A549 (cell line): ENCODE results near the gene CDYL. TPM values are rescaled to one million over a fixed set of nuclear protein-coding genes. Genes with fewer than 3 reads are reported as not detected.

Source experiments
- ATAC-seq, 2 experiments: fragments of 200-7000 bp in 1 of 2; fragments of >200 bp in 1 of 2; cut with Nextera tagmentation in 1 of 2; cut with Tn5 transposase in 1 of 2; 3 replicates each; pipeline versions ENCODE4 v1.8.0 to v1.9.1; 2018 to 2020; ENCODE audit warnings: mild to moderate bottlenecking in 1 of 2, moderate library complexity in 1 of 2
- CTCF ChIA-PET: fragments of 300-600 bp; sonication (Branson Sonifier 250); formaldehyde crosslinking; extraction: SDS; loops from one replicate; lab custom pipeline; 2021; ENCODE audit warnings: antibody characterized with exemption, inconsistent platforms; lab: Yijun Ruan, JAX
- POLR2A ChIA-PET: fragments of 350-600 bp; formaldehyde crosslinking; extraction: SDS; loops from one replicate; lab custom pipeline; 2021; ENCODE audit warnings: antibody characterized with exemption, inconsistent platforms; lab: Yijun Ruan, JAX
- DNase-seq, 2 experiments: peaks; one replicate each; pipeline versions ENCODE4 v3.0.0 to v3.0.0-alpha.2; 2011 to 2016; ENCODE audit warnings: low read depth in 1 of 2, low spot score in 1 of 2
- FAIRE-seq: peaks from 2 replicates; lab custom pipeline; 2011; peaks lifted over from hg19 to GRCh38; lab: Jason Lieb, UNC
- H3K27ac ChIP-seq, 2 experiments: fragments of >200 bp; sonication (Bioruptor Twin); formaldehyde crosslinking; 3 replicates each; pipeline ENCODE4 v1.5.1; 2016 to 2017
- H3K4me1 ChIP-seq: fragments of >200 bp; sonication (Bioruptor Twin); formaldehyde crosslinking; 3 replicates; pipeline ENCODE4 v1.6.1; 2016
- H3K4me2 ChIP-seq: fragments of >200 bp; sonication (Bioruptor Twin); formaldehyde crosslinking; 3 replicates; pipeline ENCODE4 v1.6.1; 2016
- H3K4me3 ChIP-seq: fragments of >200 bp; sonication (Bioruptor Twin); formaldehyde crosslinking; 3 replicates; pipeline ENCODE4 v1.5.1; 2016
- H3K9me3 ChIP-seq: fragments of >200 bp; sonication (Bioruptor Twin); formaldehyde crosslinking; 3 replicates; pipeline ENCODE4 v1.6.1; 2016
- ATOH8 ChIP-seq: fragments of 250-450 bp; sonication (Bioruptor Pico); IDR thresholded peaks from 2 replicates; pipeline ENCODE4 v1.5.0; 2020; ENCODE audit warnings: low read depth, mild to moderate bottlenecking, moderate library complexity
- BCL3 ChIP-seq: fragments of >200 bp; sonication (Bioruptor Twin); formaldehyde crosslinking; IDR thresholded peaks from 3 replicates; pipeline ENCODE4 v1.6.1; 2016
- BHLHE40 ChIP-seq: IDR thresholded peaks from 2 replicates; pipeline ENCODE4 v1.6.1; 2012; ENCODE audit warnings: low read depth, low read length, inconsistent platforms
- CBX2 ChIP-seq: fragments of 200-600 bp; sonication (generic); IDR thresholded peaks from 2 replicates; pipeline ENCODE4 v1.6.1; 2016; ENCODE audit warnings: low read depth, mild to moderate bottlenecking, borderline replicate concordance
- FOSL2 ChIP-seq, 2 experiments: fragments of 450-650 bp in 1 of 2; fragments of >200 bp in 1 of 2; sonication (Bioruptor Twin) in 1 of 2; formaldehyde crosslinking; IDR thresholded peaks; 2 replicates each; pipeline versions ENCODE4 v1.5.0 to v1.6.1; 2016 to 2020; ENCODE audit warnings: mild to moderate bottlenecking in 1 of 2, moderate library complexity in 1 of 2
- HES2 ChIP-seq: fragments of >200 bp; sonication (Bioruptor Twin); formaldehyde crosslinking; IDR thresholded peaks from 2 replicates; pipeline ENCODE4 v1.6.1; 2016
- HEYL ChIP-seq: fragments of 250-450 bp; sonication (Bioruptor Pico); IDR thresholded peaks from 2 replicates; pipeline ENCODE4 v1.8.0; 2021; ENCODE audit warnings: mild to moderate bottlenecking, moderate library complexity
- HMGXB4 ChIP-seq: fragments of 250-450 bp; sonication (Bioruptor Pico); IDR thresholded peaks from 2 replicates; pipeline ENCODE4 v1.5.0; 2021; ENCODE audit warnings: mild to moderate bottlenecking, moderate library complexity, borderline replicate concordance
- JUNB ChIP-seq: fragments of >200 bp; sonication (Bioruptor Twin); formaldehyde crosslinking; IDR thresholded peaks from 2 replicates; pipeline ENCODE4 v1.6.1; 2016
- KDM5A ChIP-seq: fragments of 200-600 bp; sonication (generic); IDR thresholded peaks from 2 replicates; pipeline ENCODE4 v1.6.1; 2016; ENCODE audit warnings: antibody characterized with exemption, mild to moderate bottlenecking
- MAX ChIP-seq: IDR thresholded peaks from 2 replicates; pipeline ENCODE4 v1.6.1; 2012
- NR3C1 ChIP-seq: fragments of >200 bp; sonication (Bioruptor Twin); formaldehyde crosslinking; IDR thresholded peaks from 3 replicates; pipeline ENCODE4 v1.6.1; 2017
- PBX3 ChIP-seq: IDR thresholded peaks from 2 replicates; pipeline ENCODE4 v1.6.1; 2012
- REST ChIP-seq: fragments of 200-600 bp; sonication (generic); IDR thresholded peaks from 2 replicates; pipeline ENCODE4 v1.6.1; 2016; ENCODE audit warnings: antibody characterized with exemption, mild to moderate bottlenecking, moderate library complexity
- SMC3 ChIP-seq: fragments of >200 bp; sonication (Bioruptor Twin); formaldehyde crosslinking; IDR thresholded peaks from 3 replicates; pipeline ENCODE4 v1.6.1; 2018; ENCODE audit warnings: inconsistent platforms
- TFCP2L1 ChIP-seq: fragments of 250-450 bp; sonication (Bioruptor Pico); IDR thresholded peaks from 2 replicates; pipeline ENCODE4 v1.5.0; 2021; ENCODE audit warnings: mild to moderate bottlenecking
- WGBS: methylation state at CpG from one replicate; pipeline ENCODE4 v1.1.6; 2017; ENCODE audit errors: missing lambda C conversion rate; 5-methylcytosine and 5-hydroxymethylcytosine counted together
- polyA plus RNA-seq, 4 experiments: library from polyadenylated mRNA; depleted of rRNA in 3 of 4; stranded (reverse); fragments of >200 nt; fragmentation: RNase III in 1 of 4; extraction: RNeasy Plus Mini Kit Qiagen cat#74134 plus additional on column Dnase treatment in 1 of 4; gene quantifications; 2 replicates in 3 of 4; 3 replicates in 1 of 4; pipeline ENCODE4 v1.2.3, GENCODE V29; 2011 to 2017

CDYL gene
- polyA plus RNA-seq, 2 of the 4 experiments (the other 2 are of a cell fraction), result 18.6 to 42.7 TPM

- ChIA-PET CTCF (no interaction called here), POLR2A (no interaction called here)
- TF ChIP-seq HEYL (CRISPR knock-in tag) (no peak), JUNB (no peak), TFCP2L1 (CRISPR knock-in tag) (no peak)
- ATAC-seq, result no peak
- no peak for DNase-seq
- no peak overlapping the region for H3K4me2 ChIP-seq
- H3K4me3 ChIP-seq, result no peak overlapping the region
- no peak for FAIRE-seq
- peaks cover 19% of the 10 kb centered on the region for H3K4me1 ChIP-seq
- no peaks in the 10 kb centered on the region for H3K9me3 ChIP-seq
- 90% methylated on average over 2 of the region's 3 CpGs for WGBS
- no peak overlapping the region for H3K27ac ChIP-seq
Observed at GRCh38 chr6:4883298-4883697, 107.1 kb downstream of the CDYL start.

GRCh38 chr6:4884646-4885340 is 108.6 kb downstream of the CDYL start:
- no peak overlapping the region for H3K4me3 ChIP-seq
- 91% methylated on average over 7 of the region's 7 CpGs for WGBS
- ATAC-seq (no peak), DNase-seq (no peak), FAIRE-seq (no peak)
- H3K4me1 ChIP-seq, result peaks cover 17% of the 10 kb centered on the region
- TF ChIP-seq BHLHE40 (no peak), MAX (no peak), SMC3 (no peak), TFCP2L1 (CRISPR knock-in tag) (no peak), PBX3 (no peak), REST (no peak), BCL3 (no peak)
- H3K9me3 ChIP-seq, result no peaks in the 10 kb centered on the region
- no peak overlapping the region for H3K27ac ChIP-seq
- H3K4me2 ChIP-seq, result no peak overlapping the region
- ChIA-PET CTCF (interaction anchor here (0.5 to 0.6 kb wide), 2 partner anchors 114 to 597 kb away, joined by 3 to 4 read pairs; no protein-coding TSS in a partner anchor), POLR2A (no interaction called here)

- FAIRE-seq (no peak), ATAC-seq (no peak)
- H3K9me3 ChIP-seq, result no peaks in the 10 kb centered on the region
- ChIA-PET POLR2A (no interaction called here), CTCF (interaction anchor here (0.9 kb wide), 1 partner anchor 37 kb away, joined by 3 read pairs; no protein-coding TSS in a partner anchor)
- H3K4me2 ChIP-seq, result no peak overlapping the region
- H3K4me1 ChIP-seq, result peaks cover 11% of the 10 kb centered on the region
- WGBS, result 75% methylated on average over 4 of the region's 4 CpGs
- H3K27ac ChIP-seq, result no peak overlapping the region
- no peak overlapping the region for H3K4me3 ChIP-seq
- TF ChIP-seq CBX2, result no peak
- no peak for TF ChIP-seq NR3C1
- no peak for TF ChIP-seq HEYL (CRISPR knock-in tag)
- no peak for TF ChIP-seq HMGXB4 (CRISPR knock-in tag)
- no peak for TF ChIP-seq ATOH8 (CRISPR knock-in tag)
- no peak for TF ChIP-seq FOSL2 (IDR thresholded peaks at IDR 0.05)
- TF ChIP-seq FOSL2 (CRISPR knock-in tag; IDR thresholded peaks at IDR 0.05), result no peak
- TF ChIP-seq KDM5A, result no peak
- no peak for TF ChIP-seq HES2
- TF ChIP-seq, all 56 proteins: peak for 0
- no peak for DNase-seq
Observed at GRCh38 chr6:4885341-4885933, 109.2 kb downstream of the CDYL start.
